Keratinocyte (primary cell): ENCODE measurements around the gene UTS2.

ENCODE experiments used
- CTCF ChIP-seq, 3 experiments: IDR thresholded peaks in 1 of 3; conservative IDR thresholded peaks in 1 of 3; optimal IDR thresholded peaks in 1 of 3; 2 replicates in 2 of 3; 3 replicates in 1 of 3; pipeline versions ENCODE3 to v1.5.1; 2011; ENCODE audit warnings: low read length in 3 of 3, mild to moderate bottlenecking in 3 of 3, moderate library complexity in 2 of 3, control low read depth in 1 of 3, inconsistent platforms in 1 of 3; ENCODE audit not compliant: insufficient read depth in 2 of 3; ENCODE audit errors: extremely low read depth in 1 of 3
- EZH2 ChIP-seq: IDR thresholded peaks from one replicate; pipeline ENCODE4 v1.6.1; 2012; ENCODE audit warnings: inconsistent platforms, mild to moderate bottlenecking, low read length, moderate library complexity

- TF ChIP-seq CTCF (optimal IDR thresholded peaks at IDR 0.05 in 1 of 3, IDR thresholded peaks at IDR 0.05 in 1 of 3, conservative IDR thresholded peaks at IDR 0.05 in 1 of 3; ENCODE audit: extremely low read depth in 1 of 3, insufficient read depth in 2 of 3, low read length in 3 of 3) (no peak), EZH2 (no peak)
These were observed 13.3 kb downstream of the UTS2 start for GRCh38 chr1:7839526-7839925.
